HL-60 (cell line): ENCODE data around the gene SERPINA1.

Source experiments
- DNase-seq, 2 experiments: peaks; one replicate each; pipeline ENCODE4 v3.0.0-alpha.2; 2010 to 2020; ENCODE audit warnings: low read depth in 1 of 2, low spot score in 1 of 2
- H3K27ac ChIP-seq: fragments of 250-450 bp; sonication (Bioruptor Pico); replicated peaks from 2 replicates; pipeline ENCODE4 v1.5.1; 2020; ENCODE audit warnings: mild to moderate bottlenecking, moderate library complexity
- H3K27me3 ChIP-seq: fragments of 250-450 bp; sonication (Bioruptor Pico); 2 replicates; pipeline ENCODE4 v1.5.1; 2021; ENCODE audit warnings: mild to moderate bottlenecking, moderate library complexity; ENCODE audit not compliant: insufficient read depth, poor library complexity, severe bottlenecking
- H3K4me3 ChIP-seq: replicated peaks from 2 replicates; pipeline ENCODE4 v1.5.1; 2011; ENCODE audit warnings: mild to moderate bottlenecking, control low read depth, low read length; ENCODE audit not compliant: insufficient read depth
- GABPA ChIP-seq: IDR thresholded peaks from 2 replicates; pipeline ENCODE4 v1.6.1; 2012; ENCODE audit warnings: low read depth
- POLR2AphosphoS5 ChIP-seq: IDR thresholded peaks from 2 replicates; pipeline ENCODE4 v1.6.1; 2012; ENCODE audit warnings: low read depth
- REST ChIP-seq: IDR thresholded peaks from 2 replicates; pipeline ENCODE4 v1.6.1; 2012; ENCODE audit warnings: low read depth; ENCODE audit not compliant: insufficient replicate concordance
- SPI1 ChIP-seq: IDR thresholded peaks from 2 replicates; pipeline ENCODE4 v1.6.1; 2012; ENCODE audit warnings: low read depth, mild to moderate bottlenecking, borderline replicate concordance
- TF ChIP-seq, protein P1 (sequence below): IDR thresholded peaks from one replicate; pipeline ENCODE4 v1.5.1; 2011; ENCODE audit warnings: low read length, control low read depth, inconsistent platforms; ENCODE audit not compliant: insufficient read depth

The SERPINA1 gene

DNA sequence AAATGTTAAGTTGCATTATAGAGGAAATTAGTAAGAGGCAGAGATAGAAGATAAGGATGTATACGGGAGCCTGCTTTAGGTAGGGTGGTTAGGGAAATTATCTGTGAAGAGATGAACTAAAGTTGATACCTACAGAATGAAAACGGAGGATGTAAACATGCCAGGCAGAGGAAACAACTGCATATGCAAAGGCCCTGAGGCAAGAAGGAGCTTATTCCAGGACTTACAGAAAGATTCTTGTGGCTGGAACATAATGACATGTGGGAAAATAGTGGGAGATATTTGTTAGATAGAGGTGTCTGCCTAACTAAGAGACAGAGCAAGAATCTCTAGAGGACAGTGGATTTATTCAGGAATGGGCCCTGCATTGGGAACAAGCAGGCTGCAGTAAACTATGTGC is 16.2 kb upstream of the SERPINA1 start:
- TF ChIP-seq POLR2AphosphoS5 = no peak
- TF ChIP-seq, protein P1, sequence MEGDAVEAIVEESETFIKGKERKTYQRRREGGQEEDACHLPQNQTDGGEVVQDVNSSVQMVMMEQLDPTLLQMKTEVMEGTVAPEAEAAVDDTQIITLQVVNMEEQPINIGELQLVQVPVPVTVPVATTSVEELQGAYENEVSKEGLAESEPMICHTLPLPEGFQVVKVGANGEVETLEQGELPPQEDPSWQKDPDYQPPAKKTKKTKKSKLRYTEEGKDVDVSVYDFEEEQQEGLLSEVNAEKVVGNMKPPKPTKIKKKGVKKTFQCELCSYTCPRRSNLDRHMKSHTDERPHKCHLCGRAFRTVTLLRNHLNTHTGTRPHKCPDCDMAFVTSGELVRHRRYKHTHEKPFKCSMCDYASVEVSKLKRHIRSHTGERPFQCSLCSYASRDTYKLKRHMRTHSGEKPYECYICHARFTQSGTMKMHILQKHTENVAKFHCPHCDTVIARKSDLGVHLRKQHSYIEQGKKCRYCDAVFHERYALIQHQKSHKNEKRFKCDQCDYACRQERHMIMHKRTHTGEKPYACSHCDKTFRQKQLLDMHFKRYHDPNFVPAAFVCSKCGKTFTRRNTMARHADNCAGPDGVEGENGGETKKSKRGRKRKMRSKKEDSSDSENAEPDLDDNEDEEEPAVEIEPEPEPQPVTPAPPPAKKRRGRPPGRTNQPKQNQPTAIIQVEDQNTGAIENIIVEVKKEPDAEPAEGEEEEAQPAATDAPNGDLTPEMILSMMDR = no peak
- no peak for TF ChIP-seq SPI1
- no peak for TF ChIP-seq GABPA
- no peak for TF ChIP-seq REST
- Histone ChIP-seq H3K4me3 (no peak overlapping the region), H3K27me3 (no peaks in the 10 kb centered on the region), H3K27ac (no peak overlapping the region)
- no peak for DNase-seq

DNA sequence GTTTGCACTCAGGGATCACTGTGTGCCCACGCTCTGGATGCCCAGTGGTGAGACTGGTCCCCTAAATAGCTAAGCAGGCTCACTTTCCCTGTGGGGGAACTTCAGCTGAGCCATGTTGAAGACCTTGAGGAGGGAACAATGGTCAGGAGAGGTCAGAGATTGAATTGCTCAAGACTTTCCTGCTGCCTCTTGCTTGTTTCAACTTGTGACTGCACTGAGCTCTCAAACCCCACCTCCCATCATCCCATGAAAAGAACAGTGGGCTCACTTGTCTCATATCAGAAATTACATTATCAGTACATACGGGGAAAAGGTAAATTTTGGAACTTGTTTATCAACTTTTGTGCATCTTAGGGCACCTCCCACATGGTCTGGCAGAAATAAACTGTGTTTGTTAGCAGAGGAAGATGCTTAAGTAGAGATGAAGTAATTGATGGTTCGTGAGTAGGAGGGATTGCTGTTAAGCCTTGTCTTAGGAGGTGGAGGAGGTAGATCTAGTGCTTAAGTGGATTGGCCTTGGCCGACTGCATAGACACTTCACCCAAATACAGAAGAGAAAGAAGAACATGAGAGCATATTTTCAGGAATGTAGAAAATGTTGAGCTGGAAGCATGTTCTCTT is 15.0 kb upstream of the SERPINA1 start:
- TF ChIP-seq, protein P1 = no peak
- TF ChIP-seq POLR2AphosphoS5 = no peak
- TF ChIP-seq SPI1 = no peak
- TF ChIP-seq REST = no peak
- no peak for TF ChIP-seq GABPA
- no peak for DNase-seq
- Histone ChIP-seq H3K27me3 (no peaks in the 10 kb centered on the region), H3K27ac (no peak overlapping the region), H3K4me3 (no peak overlapping the region)

- no peak for DNase-seq
- TF ChIP-seq, protein P1 = no peak
- TF ChIP-seq GABPA = no peak
- TF ChIP-seq SPI1 = no peak
- TF ChIP-seq POLR2AphosphoS5 = no peak
- no peak for TF ChIP-seq REST
- H3K27ac ChIP-seq = no peak overlapping the region
- H3K4me3 ChIP-seq = no peak overlapping the region
- H3K27me3 ChIP-seq = no peaks in the 10 kb centered on the region
These were observed 12.7 kb upstream of the SERPINA1 start for GRCh38 chr14:94401083-94401482.
